HFFc6 (cell line): ENCODE data around the gene SSBP4. TPM values are rescaled to one million over a fixed set of nuclear protein-coding genes. Genes with fewer than 3 reads are reported as not detected.

Experiments used
- DNase-seq: peaks from one replicate; pipeline ENCODE4 v3.0.0-alpha.2; 2018
- H3K27ac Mint-ChIP-seq: 2 replicates; pipeline ENCODE4 v1.8.0; 2020; ENCODE audit warnings: mild to moderate bottlenecking, mixed read lengths
- H3K27me3 Mint-ChIP-seq: 2 replicates; pipeline ENCODE4 v1.8.0; 2021; ENCODE audit warnings: mild to moderate bottlenecking, moderate library complexity, mixed read lengths; ENCODE audit not compliant: insufficient read depth
- H3K36me3 Mint-ChIP-seq: 2 replicates; pipeline ENCODE4 v1.8.0; 2021; ENCODE audit warnings: low read depth, mixed read lengths
- H3K4me1 Mint-ChIP-seq: 2 replicates; pipeline ENCODE4 v1.8.0; 2020; ENCODE audit warnings: low read depth, mixed read lengths
- H3K4me3 Mint-ChIP-seq: 2 replicates; pipeline ENCODE4 v1.8.0; 2020; ENCODE audit warnings: mild to moderate bottlenecking, moderate library complexity, mixed read lengths
- H3K9me3 Mint-ChIP-seq: 2 replicates; pipeline ENCODE4 v1.8.0; 2020; ENCODE audit warnings: mild to moderate bottlenecking, mixed read lengths
- CTCF ChIP-seq: fragments of 200-600 bp; sonication (generic); IDR thresholded peaks from 2 replicates; pipeline ENCODE4 v1.5.0; 2021; ENCODE audit warnings: antibody characterized with exemption, mild to moderate bottlenecking
- total RNA-seq, 6 experiments: library from RNA; stranded (reverse); fragmentation: NEBNext Ultra II Directional; extraction: Animal tissue kit (Norgen Biotek cat#: 25700); gene quantifications; 2 replicates in 1 of 6; 3 replicates in 5 of 6; pipeline ENCODE4 v1.2.3, GENCODE V29; 2021

Gene SSBP4
- total RNA-seq, 6 experiments from 2014 or later: 76.4 to 84.3 (median 80.4) TPM

DNA sequence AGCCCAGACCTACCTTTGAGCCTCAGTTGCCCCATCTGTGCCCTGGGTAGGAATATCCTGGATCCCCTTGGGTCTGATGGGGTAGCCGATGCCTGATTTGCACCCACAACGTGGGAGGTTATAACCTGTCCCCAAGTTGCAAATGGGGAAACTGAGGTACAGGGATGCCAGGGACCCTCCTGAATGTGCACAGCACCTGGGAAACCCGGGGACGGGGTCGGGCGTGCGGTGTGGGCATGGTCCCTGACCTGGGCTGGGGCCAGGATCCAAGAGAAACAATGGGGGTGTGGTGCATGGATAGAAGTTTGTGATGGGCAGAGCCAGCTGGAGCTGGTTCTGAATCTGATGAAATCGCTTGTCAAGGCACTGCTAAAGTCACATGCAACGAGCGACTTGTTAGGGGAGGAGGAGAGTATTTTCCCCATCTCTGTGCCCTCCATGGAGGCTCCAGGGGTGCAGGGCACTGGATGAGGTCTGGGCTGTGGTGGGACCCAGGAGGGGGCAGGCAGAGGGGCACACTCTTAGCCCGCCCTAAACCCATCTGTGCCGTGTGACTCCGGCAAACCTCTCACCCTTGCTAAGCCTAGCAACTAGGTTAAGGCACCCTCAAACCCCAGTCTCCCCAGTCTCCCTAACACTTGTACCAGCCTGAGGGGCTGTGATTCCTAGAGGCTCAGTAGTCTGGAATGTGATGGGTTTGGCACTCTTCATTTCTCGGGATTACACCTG is 32.5 kb upstream of the SSBP4 start:
- H3K4me3 Mint-ChIP-seq: peak overlapping the region; percentile 91
- TF ChIP-seq CTCF: no peak
- no peak for DNase-seq
- no peak overlapping the region for H3K27ac Mint-ChIP-seq
- no peaks in the 10 kb centered on the region for H3K9me3 Mint-ChIP-seq
- H3K36me3 Mint-ChIP-seq: peaks cover 9% of the 10 kb centered on the region; the same call in 1 of the 2 replicates
- peaks cover 24% of the 10 kb centered on the region for H3K4me1 Mint-ChIP-seq
- peaks cover 3% of the 10 kb centered on the region for H3K27me3 Mint-ChIP-seq

- Mint-ChIP-seq H3K27ac (no peak overlapping the region), H3K27me3 (peaks cover 1% of the 10 kb centered on the region; the same call in 1 of the 2 replicates), H3K36me3 (peaks cover 9% of the 10 kb centered on the region; the same call in 1 of the 2 replicates), H3K9me3 (no peaks in the 10 kb centered on the region), H3K4me3 (peak overlapping the region; percentile 72), H3K4me1 (peaks cover 24% of the 10 kb centered on the region)
- DNase-seq: peak; percentile 43
- TF ChIP-seq CTCF: peak; percentile 100
These were observed 30.9 kb upstream of the SSBP4 start for GRCh38 chr19:18388100-18388959.

GRCh38 chr19:18388960-18389725 is 30.1 kb upstream of the SSBP4 start:
- H3K27me3 Mint-ChIP-seq: peaks cover 2% of the 10 kb centered on the region; the same call in 1 of the 2 replicates
- no peak for DNase-seq
- peak overlapping the region; percentile 32 for H3K4me3 Mint-ChIP-seq
- peaks cover 9% of the 10 kb centered on the region; the same call in 1 of the 2 replicates for H3K36me3 Mint-ChIP-seq
- H3K4me1 Mint-ChIP-seq: peaks cover 24% of the 10 kb centered on the region
- H3K27ac Mint-ChIP-seq: no peak overlapping the region
- no peak for TF ChIP-seq CTCF
- no peaks in the 10 kb centered on the region for H3K9me3 Mint-ChIP-seq

DNA sequence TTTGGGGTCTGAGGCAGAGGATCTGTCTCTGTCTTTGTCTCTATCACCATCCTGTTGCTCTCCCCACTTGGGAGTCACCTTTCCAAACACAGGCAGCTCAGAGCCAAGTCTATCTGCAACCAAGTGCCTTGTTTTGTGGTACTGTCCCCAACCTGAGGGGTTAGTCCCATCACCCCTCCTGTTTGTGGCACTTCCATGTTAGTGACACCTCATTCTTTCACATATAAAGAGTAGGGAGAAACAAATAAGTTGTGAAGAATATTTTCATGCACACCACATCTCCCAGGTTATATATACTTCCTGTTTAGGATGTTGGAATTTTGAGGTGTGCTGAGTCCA is 29.5 kb upstream of the SSBP4 start:
- no peak for DNase-seq
- H3K27me3 Mint-ChIP-seq: peaks cover 2% of the 10 kb centered on the region; the same call in 1 of the 2 replicates
- peaks cover 9% of the 10 kb centered on the region; the same call in 1 of the 2 replicates for H3K36me3 Mint-ChIP-seq
- H3K4me3 Mint-ChIP-seq: no peak overlapping the region
- H3K4me1 Mint-ChIP-seq: peaks cover 24% of the 10 kb centered on the region
- TF ChIP-seq CTCF: no peak
- H3K27ac Mint-ChIP-seq: no peak overlapping the region
- H3K9me3 Mint-ChIP-seq: no peaks in the 10 kb centered on the region
